Measurements from ENCODE around the gene BRIP1. TPM values are rescaled to one million over a fixed set of nuclear protein-coding genes. Genes with fewer than 3 reads are reported as not detected.
A peak's percentile ranks its signal among the peaks of the same experiment; 100 is the strongest.

Gene BRIP1
- total RNA-seq, 1 donor from 2014 or later, result 4.3 TPM

DNA sequence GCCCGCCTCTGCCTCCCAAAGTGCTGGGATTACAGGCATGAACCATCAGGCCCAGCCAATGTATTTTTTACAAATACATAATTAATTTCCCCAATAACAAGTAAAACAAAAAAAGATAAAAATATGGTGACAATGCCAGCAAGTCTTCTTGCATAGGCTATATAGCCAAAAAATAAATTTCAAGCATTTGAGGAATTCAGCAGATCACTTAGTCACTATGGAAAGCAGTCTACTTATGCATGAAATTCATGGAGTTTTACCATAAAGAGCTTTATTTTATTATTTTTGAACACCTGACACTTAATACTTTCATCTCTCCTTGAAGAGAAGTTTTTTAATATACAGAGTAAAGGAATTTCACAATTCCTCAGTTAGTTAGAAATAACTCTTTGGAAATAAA is 56.4 kb downstream of the BRIP1 start:
- no peaks in the 10 kb centered on the region for H3K36me3 Mint-ChIP-seq (ENCODE audit: low read depth)
- H3K27me3 Mint-ChIP-seq (ENCODE audit: low read depth), result no peaks in the 10 kb centered on the region
- H3K27ac Mint-ChIP-seq (ENCODE audit: unreplicated experiment), result peak overlapping the region; percentile 41
- no peak for DNase-seq (ENCODE audit: low spot score)
- TF ChIP-seq, protein P1, sequence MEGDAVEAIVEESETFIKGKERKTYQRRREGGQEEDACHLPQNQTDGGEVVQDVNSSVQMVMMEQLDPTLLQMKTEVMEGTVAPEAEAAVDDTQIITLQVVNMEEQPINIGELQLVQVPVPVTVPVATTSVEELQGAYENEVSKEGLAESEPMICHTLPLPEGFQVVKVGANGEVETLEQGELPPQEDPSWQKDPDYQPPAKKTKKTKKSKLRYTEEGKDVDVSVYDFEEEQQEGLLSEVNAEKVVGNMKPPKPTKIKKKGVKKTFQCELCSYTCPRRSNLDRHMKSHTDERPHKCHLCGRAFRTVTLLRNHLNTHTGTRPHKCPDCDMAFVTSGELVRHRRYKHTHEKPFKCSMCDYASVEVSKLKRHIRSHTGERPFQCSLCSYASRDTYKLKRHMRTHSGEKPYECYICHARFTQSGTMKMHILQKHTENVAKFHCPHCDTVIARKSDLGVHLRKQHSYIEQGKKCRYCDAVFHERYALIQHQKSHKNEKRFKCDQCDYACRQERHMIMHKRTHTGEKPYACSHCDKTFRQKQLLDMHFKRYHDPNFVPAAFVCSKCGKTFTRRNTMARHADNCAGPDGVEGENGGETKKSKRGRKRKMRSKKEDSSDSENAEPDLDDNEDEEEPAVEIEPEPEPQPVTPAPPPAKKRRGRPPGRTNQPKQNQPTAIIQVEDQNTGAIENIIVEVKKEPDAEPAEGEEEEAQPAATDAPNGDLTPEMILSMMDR (IDR thresholded peaks at IDR 0.05), result no peak
- H3K9me3 Mint-ChIP-seq (ENCODE audit: low read depth), result no peaks in the 10 kb centered on the region
- H3K4me3 Mint-ChIP-seq (ENCODE audit: unreplicated experiment), result no peak overlapping the region
- peaks cover 32% of the 10 kb centered on the region for H3K4me1 Mint-ChIP-seq (ENCODE audit: low read depth)

- DNase-seq (ENCODE audit: low spot score), result no peak
- Mint-ChIP-seq H3K9me3 (ENCODE audit: low read depth) (no peaks in the 10 kb centered on the region), H3K4me1 (ENCODE audit: low read depth) (peaks cover 32% of the 10 kb centered on the region), H3K27ac (ENCODE audit: unreplicated experiment) (no peak overlapping the region), H3K27me3 (ENCODE audit: low read depth) (no peaks in the 10 kb centered on the region), H3K36me3 (ENCODE audit: low read depth) (no peaks in the 10 kb centered on the region), H3K4me3 (ENCODE audit: unreplicated experiment) (no peak overlapping the region)
- TF ChIP-seq, protein P1 (IDR thresholded peaks at IDR 0.05), result no peak
These were observed 57.1 kb downstream of the BRIP1 start for GRCh38 chr17:61806081-61806828.

DNA sequence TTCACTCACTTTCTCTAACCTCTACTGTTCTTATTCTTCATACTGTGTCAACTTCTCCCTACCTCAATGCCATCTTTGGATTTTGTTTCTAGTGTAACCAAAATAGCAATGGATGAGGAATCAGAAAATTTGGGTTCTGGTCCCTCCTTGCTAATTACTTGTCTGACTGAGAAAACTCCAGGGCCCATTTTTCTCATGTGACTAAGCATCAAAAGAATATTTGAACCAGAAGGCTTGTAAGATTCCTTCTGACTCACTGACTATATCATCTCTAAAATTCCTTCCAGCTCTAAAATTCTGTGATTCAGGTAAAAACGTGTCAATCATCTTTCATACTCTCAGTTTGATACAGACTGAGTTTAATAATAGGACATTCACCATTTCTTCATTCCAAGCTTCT is 57.9 kb downstream of the BRIP1 start:
- DNase-seq (ENCODE audit: low spot score), result no peak
- H3K4me3 Mint-ChIP-seq (ENCODE audit: unreplicated experiment), result no peak overlapping the region

DNA sequence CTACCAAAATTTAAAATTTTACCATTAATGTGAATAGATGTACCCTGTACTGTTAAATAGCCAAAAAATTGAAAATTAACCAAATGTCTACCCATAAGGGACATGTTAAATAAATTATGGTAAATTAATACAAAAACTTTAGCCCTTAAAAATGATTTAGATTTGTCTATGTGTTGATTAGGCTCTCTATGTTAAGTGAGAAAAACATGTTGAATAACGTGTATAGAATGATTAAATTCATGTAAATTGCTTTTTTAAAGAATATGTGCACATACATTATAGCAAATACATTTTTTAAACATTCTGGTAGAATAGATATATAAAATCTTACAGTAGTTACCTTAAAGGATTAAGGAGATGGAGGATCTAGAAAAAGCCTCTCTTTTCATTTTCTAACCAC is 59.5 kb downstream of the BRIP1 start:
- no peak for DNase-seq (ENCODE audit: low spot score)
- Mint-ChIP-seq H3K27me3 (ENCODE audit: low read depth) (no peaks in the 10 kb centered on the region), H3K4me3 (ENCODE audit: unreplicated experiment) (no peak overlapping the region), H3K36me3 (ENCODE audit: low read depth) (peaks cover 2% of the 10 kb centered on the region), H3K9me3 (ENCODE audit: low read depth) (no peaks in the 10 kb centered on the region), H3K4me1 (ENCODE audit: low read depth) (peaks cover 21% of the 10 kb centered on the region), H3K27ac (ENCODE audit: unreplicated experiment) (no peak overlapping the region)
- TF ChIP-seq, protein P1 (IDR thresholded peaks at IDR 0.05), result no peak

More for the DNA sequence above, 57.9 kb downstream of the BRIP1 start:
- H3K27me3 Mint-ChIP-seq (ENCODE audit: low read depth), result no peaks in the 10 kb centered on the region
- H3K4me1 Mint-ChIP-seq (ENCODE audit: low read depth), result peaks cover 31% of the 10 kb centered on the region
- no peaks in the 10 kb centered on the region for H3K9me3 Mint-ChIP-seq (ENCODE audit: low read depth)
- peak overlapping the region; percentile 46 for H3K27ac Mint-ChIP-seq (ENCODE audit: unreplicated experiment)
- TF ChIP-seq, protein P1 (IDR thresholded peaks at IDR 0.05), result no peak
- H3K36me3 Mint-ChIP-seq (ENCODE audit: low read depth), result no peaks in the 10 kb centered on the region

DNA sequence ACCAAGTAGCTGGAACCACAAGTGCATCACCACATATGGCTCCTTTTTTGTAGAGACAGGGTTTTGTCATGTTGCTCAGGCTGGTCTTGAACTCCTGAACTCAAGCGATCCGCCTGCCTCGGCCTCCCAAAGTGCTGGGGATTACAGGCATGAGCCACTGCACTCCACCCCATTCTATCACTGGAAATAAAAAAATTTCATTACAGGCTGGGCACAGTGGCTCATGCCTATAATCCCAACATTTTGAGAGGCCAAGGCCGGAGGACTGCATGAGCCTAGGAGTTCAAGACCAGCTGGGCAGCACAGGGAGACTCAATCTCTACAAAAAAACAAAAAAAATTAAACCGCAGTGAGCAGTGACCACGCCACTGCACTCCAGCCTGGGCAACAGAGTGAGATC is 60.1 kb downstream of the BRIP1 start:
- no peak overlapping the region for H3K4me3 Mint-ChIP-seq (ENCODE audit: unreplicated experiment)
- H3K9me3 Mint-ChIP-seq (ENCODE audit: low read depth), result no peaks in the 10 kb centered on the region
- no peak overlapping the region for H3K27ac Mint-ChIP-seq (ENCODE audit: unreplicated experiment)
- H3K36me3 Mint-ChIP-seq (ENCODE audit: low read depth), result peaks cover 2% of the 10 kb centered on the region
- DNase-seq (ENCODE audit: low spot score), result no peak
- H3K27me3 Mint-ChIP-seq (ENCODE audit: low read depth), result no peaks in the 10 kb centered on the region
- peaks cover 21% of the 10 kb centered on the region for H3K4me1 Mint-ChIP-seq (ENCODE audit: low read depth)
- TF ChIP-seq, protein P1 (IDR thresholded peaks at IDR 0.05), result no peak
